ENCODE results near the gene AICDA.
"Not testable (repeated sequence)": the region's sequence is repeated elsewhere in the genome, so short reads cannot be mapped to it uniquely, and the experiment has no call there.

The AICDA gene

GRCh38 chr12:8572507-8572906 is 40.2 kb downstream of the AICDA start:
- TF ChIP-seq POLR2AphosphoS5 (IDR thresholded peaks at IDR 0.05; ENCODE audit: low read depth, low read length) (no peak), TAF1 (IDR thresholded peaks at IDR 0.05; ENCODE audit: borderline replicate concordance, low read depth, low read length) (no peak), POLR2A (IDR thresholded peaks at IDR 0.05; ENCODE audit: low read depth, low read length) (no peak)
- DNase-seq (ENCODE audit: insufficient read length) (no peak), FAIRE-seq (no peak)

GRCh38 chr12:8566525-8566924 is 46.1 kb downstream of the AICDA start:
- TF ChIP-seq POLR2AphosphoS5 (IDR thresholded peaks at IDR 0.05; ENCODE audit: low read depth, low read length) = no peak
- TF ChIP-seq TAF1 (IDR thresholded peaks at IDR 0.05; ENCODE audit: borderline replicate concordance, low read depth, low read length) = no peak
- no peak for TF ChIP-seq POLR2A (IDR thresholded peaks at IDR 0.05; ENCODE audit: low read depth, low read length)
- FAIRE-seq = no peak

GRCh38 chr12:8566052-8566451 is 46.6 kb downstream of the AICDA start:
- FAIRE-seq; DNase-seq (ENCODE audit: insufficient read length): not testable (repeated sequence)

More at GRCh38 chr12:8566525-8566924, 46.1 kb downstream of the AICDA start:
- no peak for DNase-seq (ENCODE audit: insufficient read length)

GRCh38 chr12:8564656-8565055 is 48.0 kb downstream of the AICDA start:
- no peak for FAIRE-seq
- DNase-seq (ENCODE audit: insufficient read length) = no peak
- no peak for TF ChIP-seq POLR2AphosphoS5 (IDR thresholded peaks at IDR 0.05; ENCODE audit: low read depth, low read length)
- no peak for TF ChIP-seq POLR2A (IDR thresholded peaks at IDR 0.05; ENCODE audit: low read depth, low read length)
- TF ChIP-seq TAF1 (IDR thresholded peaks at IDR 0.05; ENCODE audit: borderline replicate concordance, low read depth, low read length) = no peak

- no peak for FAIRE-seq
- DNase-seq (ENCODE audit: insufficient read length) = no peak
- TF ChIP-seq TAF1 (IDR thresholded peaks at IDR 0.05; ENCODE audit: borderline replicate concordance, low read depth, low read length) (no peak), POLR2A (IDR thresholded peaks at IDR 0.05; ENCODE audit: low read depth, low read length) (no peak)
Measured at GRCh38 chr12:8563356-8563755, 49.3 kb downstream of the AICDA start.

GRCh38 chr12:8562310-8562709 is 50.3 kb downstream of the AICDA start:
- TF ChIP-seq POLR2A (IDR thresholded peaks at IDR 0.05; ENCODE audit: low read depth, low read length) (no peak), TAF1 (IDR thresholded peaks at IDR 0.05; ENCODE audit: borderline replicate concordance, low read depth, low read length) (no peak), POLR2AphosphoS5 (IDR thresholded peaks at IDR 0.05; ENCODE audit: low read depth, low read length) (no peak)
- DNase-seq (ENCODE audit: insufficient read length) = no peak
- FAIRE-seq = no peak

- DNase-seq (ENCODE audit: insufficient read length) (no peak), FAIRE-seq (no peak)
- TF ChIP-seq POLR2A (IDR thresholded peaks at IDR 0.05; ENCODE audit: low read depth, low read length) (no peak), POLR2AphosphoS5 (IDR thresholded peaks at IDR 0.05; ENCODE audit: low read depth, low read length) (no peak), TAF1 (IDR thresholded peaks at IDR 0.05; ENCODE audit: borderline replicate concordance, low read depth, low read length) (no peak)
Measured at GRCh38 chr12:8561011-8561410, 51.6 kb downstream of the AICDA start.

GRCh38 chr12:8559676-8560075 is 53.0 kb downstream of the AICDA start:
- no peak for FAIRE-seq
- DNase-seq (ENCODE audit: insufficient read length) = no peak
- TF ChIP-seq POLR2A (IDR thresholded peaks at IDR 0.05; ENCODE audit: low read depth, low read length) = no peak
- no peak for TF ChIP-seq TAF1 (IDR thresholded peaks at IDR 0.05; ENCODE audit: borderline replicate concordance, low read depth, low read length)
- no peak for TF ChIP-seq POLR2AphosphoS5 (IDR thresholded peaks at IDR 0.05; ENCODE audit: low read depth, low read length)

GRCh38 chr12:8556531-8557097 is 56.0 kb downstream of the AICDA start:
- FAIRE-seq = peak; percentile 9
- no peak for TF ChIP-seq TAF1 (IDR thresholded peaks at IDR 0.05; ENCODE audit: borderline replicate concordance, low read depth, low read length)
- no peak for TF ChIP-seq POLR2A (IDR thresholded peaks at IDR 0.05; ENCODE audit: low read depth, low read length)
- TF ChIP-seq POLR2AphosphoS5 (IDR thresholded peaks at IDR 0.05; ENCODE audit: low read depth, low read length) = no peak
- no peak for DNase-seq (ENCODE audit: insufficient read length)

GRCh38 chr12:8554451-8555195 is 58.0 kb downstream of the AICDA start:
- DNase-seq (ENCODE audit: insufficient read length) = no peak
- TF ChIP-seq POLR2AphosphoS5 (IDR thresholded peaks at IDR 0.05; ENCODE audit: low read depth, low read length) = no peak
- TF ChIP-seq TAF1 (IDR thresholded peaks at IDR 0.05; ENCODE audit: borderline replicate concordance, low read depth, low read length) = no peak
- no peak for TF ChIP-seq POLR2A (IDR thresholded peaks at IDR 0.05; ENCODE audit: low read depth, low read length)
- FAIRE-seq = no peak

- no peak for TF ChIP-seq POLR2A (IDR thresholded peaks at IDR 0.05; ENCODE audit: low read depth, low read length)
- TF ChIP-seq POLR2AphosphoS5 (IDR thresholded peaks at IDR 0.05; ENCODE audit: low read depth, low read length) = no peak
- no peak for TF ChIP-seq TAF1 (IDR thresholded peaks at IDR 0.05; ENCODE audit: borderline replicate concordance, low read depth, low read length)
- DNase-seq (ENCODE audit: insufficient read length) (no peak), FAIRE-seq (peak; percentile 38)
Measured at GRCh38 chr12:8553088-8553627, 59.5 kb downstream of the AICDA start.
